Naive B cell (primary cell): ENCODE measurements around the gene CDK6. TPM values are rescaled to one million over a fixed set of nuclear protein-coding genes. Genes with fewer than 3 reads are reported as not detected.
"Not testable (repeated sequence)": the region's sequence is repeated elsewhere in the genome, so short reads cannot be mapped to it uniquely, and the experiment has no call there.

ENCODE experiments used
- ATAC-seq, 2 donors: fragments of 150-1000 bp; cut with Tn5 transposase; 2 replicates each; pipeline ENCODE4 v1.10.0; 2021; ENCODE audit warnings: low read depth in 2 of 2, mild to moderate bottlenecking in 2 of 2, moderate library complexity in 2 of 2
- DNase-seq: peaks from one replicate; pipeline ENCODE4 v3.0.0; 2022
- H3K27ac Mint-ChIP-seq, 6 donors: one replicate each; pipeline ENCODE4 v1.8.0; 2020 to 2022; ENCODE audit warnings: mild to moderate bottlenecking in 6 of 6, mixed read lengths in 6 of 6, moderate library complexity in 5 of 6, inconsistent platforms in 2 of 6
- H3K27me3 Mint-ChIP-seq, 3 donors: one replicate each; pipeline ENCODE4 v1.8.0; 2021 to 2022; ENCODE audit warnings: mixed read lengths in 3 of 3, mild to moderate bottlenecking in 1 of 3
- H3K36me3 Mint-ChIP-seq, 2 donors: one replicate each; pipeline ENCODE4 v1.8.0; 2020 to 2022; ENCODE audit warnings: mixed read lengths in 2 of 2, inconsistent platforms in 1 of 2, mild to moderate bottlenecking in 1 of 2
- H3K4me1 Mint-ChIP-seq, 3 donors: one replicate each; pipeline ENCODE4 v1.8.0; 2020 to 2022; ENCODE audit warnings: mixed read lengths in 3 of 3, inconsistent platforms in 1 of 3, mild to moderate bottlenecking in 1 of 3, moderate library complexity in 1 of 3
- H3K4me3 Mint-ChIP-seq, 8 donors: one replicate each; pipeline ENCODE4 v1.8.0; 2020 to 2022; ENCODE audit warnings: mild to moderate bottlenecking in 8 of 8, mixed read lengths in 8 of 8, moderate library complexity in 8 of 8, inconsistent platforms in 2 of 8
- H3K9me3 Mint-ChIP-seq, 7 donors: one replicate each; pipeline ENCODE4 v1.8.0; 2020 to 2022; ENCODE audit warnings: mixed read lengths in 7 of 7, mild to moderate bottlenecking in 5 of 7, inconsistent platforms in 2 of 7, moderate library complexity in 1 of 7
- polyA plus RNA-seq, 6 donors: library from polyadenylated mRNA; unstranded; fragments of 300-500 nt; fragmentation: Illumina TruSeq; gene quantifications; one replicate each; pipeline ENCODE4 v1.2.3, GENCODE V29; 2021; ENCODE audit warnings: low read depth in 6 of 6

CDK6 gene
- polyA plus RNA-seq, 6 donors from 2014 or later: 3.3 to 15.7 (median 9.6) TPM

DNA sequence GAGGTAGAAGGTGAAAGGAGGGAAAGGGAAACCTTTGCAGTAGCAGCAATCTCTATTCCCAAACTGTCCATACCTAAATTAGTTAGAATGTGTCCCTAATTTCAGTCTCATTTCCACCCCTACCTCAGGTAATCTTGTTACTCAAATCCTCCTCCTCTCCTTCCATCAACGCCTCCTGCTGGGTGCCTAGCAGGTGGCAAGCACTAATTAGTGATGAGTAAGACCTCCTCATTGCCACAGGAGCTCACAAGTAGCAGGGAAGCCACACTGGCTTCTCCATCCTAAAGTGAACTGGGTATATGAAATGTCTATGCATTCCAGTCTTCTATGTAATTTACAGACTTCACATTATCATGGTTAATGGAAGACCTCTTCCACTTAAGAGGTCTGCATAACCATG is 220.5 kb downstream of the CDK6 start:
- peaks cover 0 to under 1% (median 0%) of the 10 kb centered on the region in 3 donors for H3K4me1 Mint-ChIP-seq
- ATAC-seq (no peak), DNase-seq (no peak)
- H3K27ac Mint-ChIP-seq: peak overlapping the region in 3 of 6 donors; percentile 18 to 44 (median 30)
- H3K27me3 Mint-ChIP-seq: no peaks in the 10 kb centered on the region
- no peaks in the 10 kb centered on the region for H3K36me3 Mint-ChIP-seq
- H3K9me3 Mint-ChIP-seq: no peaks in the 10 kb centered on the region
- no peak overlapping the region for H3K4me3 Mint-ChIP-seq

DNA sequence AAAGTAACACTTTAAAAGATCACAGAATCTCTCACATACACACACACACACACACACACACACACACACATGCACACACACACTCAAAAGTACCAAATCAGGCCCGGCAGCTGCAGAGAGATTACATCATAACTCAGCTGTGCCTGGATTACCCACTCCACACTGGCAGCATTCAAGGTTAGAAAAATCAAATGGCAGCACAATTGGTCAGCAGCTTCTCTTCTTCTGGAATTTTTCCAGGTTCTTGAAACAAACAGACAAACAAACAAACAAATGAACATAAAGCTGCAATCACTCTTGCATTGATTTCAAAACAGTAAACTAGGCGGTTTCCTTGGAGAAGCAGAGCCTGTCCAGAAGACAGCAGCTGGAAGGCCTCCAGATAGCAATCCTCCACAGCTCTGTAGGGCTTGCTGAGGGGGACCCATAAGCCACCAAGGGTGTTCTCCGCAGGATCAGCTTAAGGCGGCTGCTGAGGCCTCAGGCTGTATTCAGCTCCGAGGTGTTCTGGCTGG is 221.7 kb downstream of the CDK6 start:
- H3K36me3 Mint-ChIP-seq: no peaks in the 10 kb centered on the region
- no peaks in the 10 kb centered on the region for H3K9me3 Mint-ChIP-seq
- H3K27me3 Mint-ChIP-seq: no peaks in the 10 kb centered on the region
- no peaks in the 10 kb centered on the region for H3K4me1 Mint-ChIP-seq
- DNase-seq (no peak), ATAC-seq (no peak)
- H3K27ac Mint-ChIP-seq: peak overlapping the region in 1 of 6 donors; percentile 53
- H3K4me3 Mint-ChIP-seq: no peak overlapping the region

DNA sequence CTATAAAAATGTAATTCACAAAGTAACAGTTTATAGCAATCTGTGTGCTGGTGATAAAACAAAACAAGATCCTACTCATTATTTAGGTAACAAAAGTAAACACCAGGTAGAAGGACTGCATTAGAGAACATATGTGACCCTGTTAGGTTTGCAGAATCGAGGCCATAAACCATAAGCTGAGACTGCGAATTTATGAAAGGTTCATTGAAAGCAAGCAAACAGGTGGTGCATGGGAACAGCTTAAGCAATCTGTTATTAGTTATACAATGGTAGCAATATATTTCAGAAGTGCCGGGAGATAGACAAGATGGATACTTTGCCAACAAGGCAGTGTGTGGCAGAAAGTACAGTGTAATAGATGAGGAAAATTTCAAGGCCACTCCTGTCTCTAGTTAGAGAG is 222.7 kb downstream of the CDK6 start:
- no peak for DNase-seq
- no peak for ATAC-seq
- Mint-ChIP-seq H3K4me1 (no peaks in the 10 kb centered on the region), H3K27ac (peak overlapping the region in 1 of 6 donors; percentile 13), H3K4me3 (no peak overlapping the region), H3K9me3 (no peaks in the 10 kb centered on the region), H3K36me3 (no peaks in the 10 kb centered on the region), H3K27me3 (no peaks in the 10 kb centered on the region)

DNA sequence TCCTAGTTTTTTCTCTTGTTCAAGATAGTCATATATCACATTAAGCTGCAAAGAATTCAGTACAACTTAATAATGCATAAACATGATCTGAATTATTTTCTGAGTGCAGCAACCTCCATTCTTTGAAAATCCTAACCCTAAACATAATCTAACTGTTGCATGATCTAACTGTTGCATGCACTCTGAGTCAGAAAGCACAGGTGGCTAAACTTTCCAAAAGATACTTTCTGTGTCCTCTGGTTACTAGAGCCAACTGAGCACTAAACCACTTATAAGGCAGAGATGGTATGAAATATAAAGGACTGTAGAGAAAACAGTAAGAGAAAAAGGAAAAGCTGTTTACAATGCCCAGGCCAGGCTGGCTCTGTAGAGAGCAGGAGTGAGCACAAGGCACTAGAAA is 223.2 kb downstream of the CDK6 start:
- no peak overlapping the region for H3K27ac Mint-ChIP-seq
- H3K9me3 Mint-ChIP-seq: no peaks in the 10 kb centered on the region
- DNase-seq (no peak), ATAC-seq (no peak)
- H3K36me3 Mint-ChIP-seq: no peaks in the 10 kb centered on the region
- no peaks in the 10 kb centered on the region for H3K4me1 Mint-ChIP-seq
- no peaks in the 10 kb centered on the region for H3K27me3 Mint-ChIP-seq
- no peak overlapping the region for H3K4me3 Mint-ChIP-seq

- Mint-ChIP-seq H3K27me3 (no peaks in the 10 kb centered on the region), H3K4me3 (no peak overlapping the region), H3K9me3 (no peaks in the 10 kb centered on the region), H3K36me3 (no peaks in the 10 kb centered on the region), H3K4me1 (no peaks in the 10 kb centered on the region), H3K27ac (peak overlapping the region in 2 of 6 donors; percentile 12 to 53)
- no peak for DNase-seq
- no peak for ATAC-seq
Observed at GRCh38 chr7:92612501-92612900, 223.9 kb downstream of the CDK6 start.

DNA sequence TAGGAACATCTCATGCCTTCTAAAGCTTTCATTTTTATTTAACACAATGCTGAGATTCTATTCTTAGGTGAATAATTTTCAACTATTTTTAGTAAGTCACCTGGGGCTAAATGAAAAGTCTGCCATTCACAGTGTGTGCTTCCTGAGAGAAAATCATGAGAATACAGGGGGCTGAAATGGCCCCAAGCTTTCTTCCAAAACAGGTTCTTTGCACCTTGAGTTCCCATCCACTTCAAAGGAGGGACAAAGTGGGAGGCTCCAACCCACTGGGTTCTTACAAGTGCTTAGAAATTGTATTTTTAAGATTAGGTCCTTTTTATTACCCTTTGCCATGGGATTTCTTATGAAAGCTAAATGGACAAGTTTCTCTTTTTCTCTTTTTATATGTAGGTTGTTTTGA is 224.6 kb downstream of the CDK6 start:
- H3K27ac Mint-ChIP-seq: no peak overlapping the region
- no peaks in the 10 kb centered on the region for H3K36me3 Mint-ChIP-seq
- DNase-seq (no peak), ATAC-seq (no peak)
- no peaks in the 10 kb centered on the region for H3K9me3 Mint-ChIP-seq
- H3K27me3 Mint-ChIP-seq: no peaks in the 10 kb centered on the region
- H3K4me3 Mint-ChIP-seq: no peak overlapping the region
- no peaks in the 10 kb centered on the region for H3K4me1 Mint-ChIP-seq

DNA sequence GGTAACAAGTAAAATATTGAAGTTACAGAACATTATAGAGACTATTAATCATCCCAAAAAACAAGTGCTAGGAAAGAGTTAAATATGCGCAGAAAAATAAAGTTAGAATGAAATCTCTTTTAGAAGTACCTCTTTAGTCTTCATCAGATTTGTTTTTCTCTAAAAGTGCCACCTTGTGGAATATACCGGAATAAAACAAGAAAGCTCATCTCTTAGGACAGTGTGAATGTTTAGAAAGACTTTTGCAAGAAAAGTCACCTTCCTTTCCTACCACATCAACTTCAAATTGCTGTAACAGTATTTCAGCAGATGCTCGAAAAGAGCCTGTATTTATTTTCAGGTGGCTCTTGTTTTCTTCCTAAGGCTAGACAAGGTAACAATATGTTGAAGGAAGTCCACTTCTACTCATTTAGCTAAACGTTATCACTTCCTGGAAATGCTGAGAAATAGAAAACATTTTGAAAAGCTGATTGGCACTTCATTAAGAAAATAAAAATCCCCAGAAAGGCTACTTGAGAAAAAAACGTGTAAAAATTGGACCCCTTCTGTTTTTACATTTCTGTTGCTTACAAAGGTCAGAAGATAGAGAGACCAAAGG is 226.4 kb downstream of the CDK6 start:
- Mint-ChIP-seq H3K27me3 (no peaks in the 10 kb centered on the region), H3K9me3 (no peaks in the 10 kb centered on the region), H3K27ac (peak overlapping the region in 1 of 6 donors; percentile 65), H3K36me3 (no peaks in the 10 kb centered on the region), H3K4me3 (no peak overlapping the region), H3K4me1 (no peaks in the 10 kb centered on the region)
- DNase-seq (no peak), ATAC-seq (no peak)

- Mint-ChIP-seq H3K4me3 (no peak overlapping the region), H3K4me1 (no peaks in the 10 kb centered on the region), H3K36me3 (no peaks in the 10 kb centered on the region), H3K27me3 (no peaks in the 10 kb centered on the region), H3K9me3 (no peaks in the 10 kb centered on the region), H3K27ac (no peak overlapping the region)
- ATAC-seq (no peak), DNase-seq (no peak)
Observed at GRCh38 chr7:92608380-92609322, 227.7 kb downstream of the CDK6 start.

DNA sequence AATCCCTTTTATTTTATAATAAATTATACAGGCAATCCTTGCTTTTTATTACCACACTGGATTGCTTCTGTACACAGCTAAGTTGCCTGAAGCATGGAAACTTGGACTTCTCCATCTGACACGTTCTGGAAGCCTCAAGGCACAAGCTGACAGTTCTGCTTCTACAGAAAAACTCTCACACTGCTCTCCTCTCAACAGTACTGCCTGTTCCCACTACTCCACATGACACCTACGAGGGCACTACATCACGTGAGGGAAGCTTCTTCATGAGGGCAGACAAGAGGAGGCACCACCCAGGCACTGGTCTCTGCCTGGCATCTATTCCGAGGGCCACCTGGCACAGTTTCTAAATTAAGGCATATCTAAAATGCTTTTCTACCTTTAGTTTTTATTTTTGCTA is 229.4 kb downstream of the CDK6 start:
- Mint-ChIP-seq H3K27me3 (no peaks in the 10 kb centered on the region), H3K9me3 (no peaks in the 10 kb centered on the region), H3K4me3 (peak overlapping the region in 1 of 8 donors; percentile 15), H3K36me3 (no peaks in the 10 kb centered on the region), H3K4me1 (no peaks in the 10 kb centered on the region), H3K27ac (no peak overlapping the region)
- DNase-seq (no peak), ATAC-seq (no peak)

DNA sequence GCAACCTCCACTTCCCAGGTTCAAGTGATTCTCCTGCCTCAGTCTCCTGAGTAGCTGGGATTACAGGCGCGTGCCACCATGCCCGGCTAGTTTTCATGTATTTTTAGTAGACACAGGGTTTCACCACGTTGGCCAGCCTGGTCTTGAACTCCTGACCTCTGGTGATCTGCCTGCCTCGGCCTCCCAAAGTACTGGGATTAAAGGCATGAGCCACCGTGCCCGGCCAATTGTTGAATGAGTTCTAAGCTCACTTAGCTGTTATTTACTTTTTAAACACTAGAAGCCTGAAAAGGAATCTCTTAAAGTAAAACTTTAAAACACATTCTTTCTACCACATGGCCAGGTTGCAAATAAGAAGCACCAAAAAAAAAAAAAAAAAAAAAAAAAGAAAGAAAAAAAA is 231.9 kb downstream of the CDK6 start:
- not testable (repeated sequence) for H3K4me3 Mint-ChIP-seq, DNase-seq, H3K4me1 Mint-ChIP-seq, H3K27me3 Mint-ChIP-seq, H3K36me3 Mint-ChIP-seq, H3K27ac Mint-ChIP-seq, H3K9me3 Mint-ChIP-seq, ATAC-seq

DNA sequence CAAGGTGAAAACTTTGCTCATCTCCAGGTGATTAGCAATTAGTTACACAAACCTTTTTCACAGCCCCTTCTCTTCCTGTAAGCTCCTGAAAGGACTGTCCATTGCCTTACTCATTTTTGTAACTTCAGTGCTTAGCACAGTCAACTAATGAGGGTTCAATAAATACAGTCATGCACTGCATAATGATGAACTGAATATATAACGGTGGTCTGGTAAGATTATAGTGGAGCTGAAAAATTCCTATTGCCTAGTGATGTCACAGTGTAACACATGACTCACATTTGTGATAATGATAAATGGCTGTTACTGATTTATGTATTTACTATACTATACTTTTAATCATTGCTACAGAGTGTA is 233.3 kb downstream of the CDK6 start:
- DNase-seq (no peak), ATAC-seq (no peak)
- no peaks in the 10 kb centered on the region for H3K4me1 Mint-ChIP-seq
- H3K4me3 Mint-ChIP-seq: no peak overlapping the region
- no peaks in the 10 kb centered on the region for H3K9me3 Mint-ChIP-seq
- no peak overlapping the region for H3K27ac Mint-ChIP-seq
- H3K36me3 Mint-ChIP-seq: no peaks in the 10 kb centered on the region
- no peaks in the 10 kb centered on the region for H3K27me3 Mint-ChIP-seq

GRCh38 chr7:92602352-92603088 is 233.9 kb downstream of the CDK6 start:
- ATAC-seq: no peak
- Mint-ChIP-seq H3K27ac (peak overlapping the region in 1 of 6 donors; percentile 45), H3K36me3 (no peaks in the 10 kb centered on the region)

DNA sequence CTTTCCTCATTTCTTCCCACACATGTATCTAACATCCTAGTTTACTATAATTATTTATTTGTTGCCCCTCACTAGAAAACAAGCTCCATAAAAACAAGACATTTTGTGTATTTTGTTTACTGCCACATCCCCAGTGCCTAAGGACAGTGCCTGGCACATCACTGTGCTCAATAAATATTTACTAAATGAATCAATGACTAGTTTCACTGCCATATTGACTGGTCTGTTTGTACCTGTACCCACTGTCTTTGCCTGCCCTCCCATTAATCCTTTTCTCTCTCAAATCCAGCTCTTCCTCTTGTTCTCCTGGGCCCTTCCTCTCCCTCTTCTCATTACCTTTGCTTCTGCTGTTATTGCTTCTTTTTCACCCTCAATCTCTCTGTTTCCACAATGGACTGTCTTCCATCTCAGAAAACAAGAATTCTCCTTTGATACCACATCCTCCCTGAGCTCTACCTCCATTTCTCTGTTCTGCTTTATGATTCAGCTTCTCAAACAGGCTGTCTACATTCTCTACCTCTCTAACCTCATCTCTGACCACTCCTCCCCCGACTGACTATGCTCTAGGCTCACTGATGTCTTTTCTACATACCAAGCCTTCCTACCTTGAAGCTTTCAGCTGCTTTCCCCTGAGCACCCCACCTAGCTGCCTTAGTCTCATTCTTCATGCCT is 237.9 kb downstream of the CDK6 start:
- Mint-ChIP-seq H3K4me3 (no peak overlapping the region), H3K27me3 (peaks cover 0 to 6% (median 0%) of the 10 kb centered on the region in 3 donors), H3K27ac (no peak overlapping the region), H3K9me3 (no peaks in the 10 kb centered on the region), H3K36me3 (no peaks in the 10 kb centered on the region), H3K4me1 (no peaks in the 10 kb centered on the region)
- DNase-seq (no peak), ATAC-seq (no peak)

More at GRCh38 chr7:92602352-92603088, 233.9 kb downstream of the CDK6 start:
- H3K9me3 Mint-ChIP-seq: no peaks in the 10 kb centered on the region
- no peak for DNase-seq
- no peaks in the 10 kb centered on the region for H3K27me3 Mint-ChIP-seq
- no peak overlapping the region for H3K4me3 Mint-ChIP-seq
- H3K4me1 Mint-ChIP-seq: no peaks in the 10 kb centered on the region
